OCI-LY7 (cell line): ENCODE results near the gene DISC1.

Experiments
- CTCF ChIP-seq: fragments of 200-600 bp; sonication (generic); conservative IDR thresholded peaks from 2 replicates; pipeline ENCODE4 v1.5.1; 2014; ENCODE audit warnings: mild to moderate bottlenecking, antibody characterized with exemption, low read length, moderate library complexity, mixed read lengths
- EZH2phosphoT487 ChIP-seq: fragments of 200-600 bp; sonication (generic); IDR thresholded peaks from 2 replicates; pipeline ENCODE4 v1.6.1; 2018; ENCODE audit warnings: low read depth, borderline replicate concordance, mild to moderate bottlenecking, mixed run types, antibody characterized with exemption, low read length, moderate library complexity, mixed read lengths

GRCh38 chr1:231807541-231807940 is 181.0 kb downstream of the DISC1 start:
- no peak for TF ChIP-seq CTCF
- TF ChIP-seq EZH2phosphoT487, result no peak
